WTC11 (cell line): ENCODE results near the gene PCNX1. TPM values are rescaled to one million over a fixed set of nuclear protein-coding genes. Genes with fewer than 3 reads are reported as not detected.

ENCODE experiments used
- ATAC-seq: fragments of 200-7000 bp; cut with Tn5 transposase; 2 replicates; pipeline ENCODE4 v1.10.0; 2021; ENCODE audit warnings: mild to moderate bottlenecking, moderate library complexity
- CTCF ChIA-PET: fragments of 300-600 bp; sonication (Branson Sonifier 250); formaldehyde crosslinking; loops from one replicate; lab custom pipeline; 2021; ENCODE audit warnings: antibody characterized with exemption; lab: Charles Lee
- POLR2A ChIA-PET: fragments of 350-600 bp; sonication (Branson Sonifier 250); formaldehyde crosslinking; loops from one replicate; lab custom pipeline; 2021; ENCODE audit warnings: antibody characterized with exemption; lab: Charles Lee
- DNase-seq: peaks from one replicate; pipeline ENCODE4 v3.0.0; 2021; ENCODE audit warnings: low spot score
- H3K27ac Mint-ChIP-seq: 2 replicates; pipeline ENCODE4 v1.8.0; 2021; ENCODE audit warnings: mixed read lengths
- H3K27me3 Mint-ChIP-seq: 2 replicates; pipeline ENCODE4 v1.8.0; 2021; ENCODE audit warnings: low read depth, mild to moderate bottlenecking, moderate library complexity, mixed read lengths
- H3K36me3 Mint-ChIP-seq: 2 replicates; pipeline ENCODE4 v1.8.0; 2021; ENCODE audit warnings: mixed read lengths
- H3K4me1 Mint-ChIP-seq: 2 replicates; pipeline ENCODE4 v1.8.0; 2022; ENCODE audit warnings: mixed read lengths
- H3K4me3 Mint-ChIP-seq: 2 replicates; pipeline ENCODE4 v1.8.0; 2021; ENCODE audit warnings: mild to moderate bottlenecking, moderate library complexity, mixed read lengths
- H3K9me3 Mint-ChIP-seq: 2 replicates; pipeline ENCODE4 v1.8.0; 2021; ENCODE audit warnings: mixed read lengths
- AFF4 ChIP-seq: sonication (generic); formaldehyde crosslinking; IDR thresholded peaks from 2 replicates; pipeline ENCODE4 v1.8.1; 2023; ENCODE audit warnings: mild to moderate bottlenecking, missing genetic modification reagents, borderline replicate concordance
- AR ChIP-seq: fragments of 250-450 bp; sonication (Bioruptor Pico); IDR thresholded peaks from 2 replicates; pipeline ENCODE4 v1.9.0; 2021; ENCODE audit warnings: mild to moderate bottlenecking
- ATF2 ChIP-seq: sonication (generic); formaldehyde crosslinking; IDR thresholded peaks from 2 replicates; pipeline ENCODE4 v1.8.1; 2022; ENCODE audit warnings: low read depth, missing genetic modification reagents, borderline replicate concordance
- CREB1 ChIP-seq: sonication (generic); formaldehyde crosslinking; IDR thresholded peaks from 2 replicates; pipeline ENCODE4 v1.8.0; 2023; ENCODE audit warnings: mild to moderate bottlenecking, missing genetic modification reagents
- FOXK1 ChIP-seq: sonication (generic); formaldehyde crosslinking; IDR thresholded peaks from 2 replicates; pipeline ENCODE4 v1.8.0; 2022; ENCODE audit warnings: mild to moderate bottlenecking, moderate library complexity, missing genetic modification reagents
- HMGXB4 ChIP-seq: sonication (generic); formaldehyde crosslinking; IDR thresholded peaks from 2 replicates; pipeline ENCODE4 v1.8.1; 2023; ENCODE audit warnings: mild to moderate bottlenecking, moderate library complexity, missing genetic modification reagents
- IRF1 ChIP-seq: sonication (generic); formaldehyde crosslinking; IDR thresholded peaks from 2 replicates; pipeline ENCODE4 v1.8.0; 2023; ENCODE audit warnings: missing genetic modification reagents
- IRF2 ChIP-seq: sonication (generic); formaldehyde crosslinking; IDR thresholded peaks from 2 replicates; pipeline ENCODE4 v1.8.0; 2022; ENCODE audit warnings: low read depth, missing genetic modification reagents, borderline replicate concordance
- JUN ChIP-seq: sonication (generic); formaldehyde crosslinking; IDR thresholded peaks from 2 replicates; pipeline ENCODE4 v1.8.0; 2023; ENCODE audit warnings: mild to moderate bottlenecking, missing genetic modification reagents
- NFATC4 ChIP-seq: fragments of 250-450 bp; sonication (Bioruptor Pico); IDR thresholded peaks from 2 replicates; pipeline ENCODE4 v1.9.0; 2021; ENCODE audit warnings: mild to moderate bottlenecking
- OVOL2 ChIP-seq: fragments of 250-450 bp; sonication (Bioruptor Pico); IDR thresholded peaks from 2 replicates; pipeline ENCODE4 v1.9.0; 2021; ENCODE audit warnings: mild to moderate bottlenecking, borderline replicate concordance
- PRDM15 ChIP-seq: sonication (generic); formaldehyde crosslinking; IDR thresholded peaks from 2 replicates; pipeline ENCODE4 v1.8.0; 2022; ENCODE audit warnings: missing genetic modification reagents
- SMAD3 ChIP-seq: sonication (generic); formaldehyde crosslinking; IDR thresholded peaks from 2 replicates; pipeline ENCODE4 v1.8.0; 2022; ENCODE audit warnings: missing genetic modification reagents, mild to moderate bottlenecking, borderline replicate concordance
- SOX15 ChIP-seq: fragments of 250-450 bp; sonication (Bioruptor Pico); IDR thresholded peaks from 2 replicates; pipeline ENCODE4 v1.9.0; 2021; ENCODE audit warnings: mild to moderate bottlenecking
- TCF7 ChIP-seq: sonication (generic); formaldehyde crosslinking; IDR thresholded peaks from 2 replicates; pipeline ENCODE4 v1.8.0; 2022; ENCODE audit warnings: mild to moderate bottlenecking, low read depth, missing genetic modification reagents, moderate library complexity
- TP53 ChIP-seq: sonication (generic); formaldehyde crosslinking; IDR thresholded peaks from 2 replicates; pipeline ENCODE4 v1.8.1; 2023; ENCODE audit warnings: mild to moderate bottlenecking, missing genetic modification reagents
- ZNF281 ChIP-seq: sonication (generic); formaldehyde crosslinking; IDR thresholded peaks from 2 replicates; pipeline ENCODE4 v1.8.0; 2023; ENCODE audit warnings: mild to moderate bottlenecking, missing genetic modification reagents
- total RNA-seq: library from RNA; stranded (reverse); gene quantifications from 3 replicates; pipeline ENCODE4 v1.2.3, GENCODE V29; 2021

PCNX1 gene
- total RNA-seq, 1 experiment from 2014 or later, result 46.4 TPM

- POLR2A ChIA-PET, result no interaction called here
- TF ChIP-seq IRF1 (CRISPR knock-in tag) (no peak), PRDM15 (no peak), IRF2 (no peak), AFF4 (no peak), TCF7 (CRISPR knock-in tag) (no peak), AR (CRISPR knock-in tag) (no peak), OVOL2 (CRISPR knock-in tag) (no peak), CREB1 (CRISPR knock-in tag) (no peak), TP53 (CRISPR knock-in tag) (no peak), SOX15 (CRISPR knock-in tag) (no peak), JUN (CRISPR knock-in tag) (no peak)
- peaks cover 70% of the 10 kb centered on the region for H3K36me3 Mint-ChIP-seq
- peaks cover 12% of the 10 kb centered on the region for H3K4me1 Mint-ChIP-seq
- ATAC-seq (no peak), DNase-seq (no peak)
- CTCF ChIA-PET, result no interaction called here
- peaks cover 76% of the 10 kb centered on the region for H3K9me3 Mint-ChIP-seq
- no peak overlapping the region for H3K4me3 Mint-ChIP-seq
- H3K27me3 Mint-ChIP-seq, result peaks cover 7% of the 10 kb centered on the region
- H3K27ac Mint-ChIP-seq, result no peak overlapping the region
Measured at GRCh38 chr14:71122866-71123565, 215.8 kb downstream of the PCNX1 start.

- ChIA-PET POLR2A (no interaction called here), CTCF (no interaction called here)
- peaks cover 78% of the 10 kb centered on the region for H3K9me3 Mint-ChIP-seq
- no peak overlapping the region for H3K27ac Mint-ChIP-seq
- H3K27me3 Mint-ChIP-seq, result peaks cover 7% of the 10 kb centered on the region
- H3K4me1 Mint-ChIP-seq, result peaks cover 8% of the 10 kb centered on the region
- H3K36me3 Mint-ChIP-seq, result peaks cover 68% of the 10 kb centered on the region
- ATAC-seq (no peak), DNase-seq (no peak)
- H3K4me3 Mint-ChIP-seq, result no peak overlapping the region
- TF ChIP-seq HMGXB4 (CRISPR knock-in tag) (no peak), SMAD3 (CRISPR knock-in tag) (0 out of 2 replicates have a peak, but pooled peaks have one; percentile 33), ATF2 (CRISPR knock-in tag) (no peak), NFATC4 (CRISPR knock-in tag) (no peak), FOXK1 (CRISPR knock-in tag) (no peak), ZNF281 (CRISPR knock-in tag) (no peak)
Measured at GRCh38 chr14:71123579-71124135, 216.4 kb downstream of the PCNX1 start.
